GM18505 (cell line): ENCODE measurements around the gene PPP1R12A.

Experiments
- ATAC-seq: cut with Tn5 transposase; IDR thresholded peaks from one replicate; pipeline ENCODE4 v1.9.1; 2021; ENCODE audit not compliant: unreplicated experiment
- POLR2A ChIP-seq: IDR thresholded peaks from 4 replicates; pipeline ENCODE4 v1.6.1; 2011; ENCODE audit warnings: borderline replicate concordance; ENCODE audit not compliant: insufficient read depth, insufficient read length; ENCODE audit errors: extremely low read depth

Gene PPP1R12A

GRCh38 chr12:79850610-79851299 lies 84.1 kb downstream of the PPP1R12A start:
- no peak for TF ChIP-seq POLR2A
- no peak for ATAC-seq

GRCh38 chr12:79848339-79848738 lies 86.6 kb downstream of the PPP1R12A start:
- TF ChIP-seq POLR2A: no peak
- no peak for ATAC-seq

GRCh38 chr12:79847417-79847816 lies 87.5 kb downstream of the PPP1R12A start:
- TF ChIP-seq POLR2A: no peak
- ATAC-seq: no peak

GRCh38 chr12:79844693-79845092 lies 90.2 kb downstream of the PPP1R12A start:
- TF ChIP-seq POLR2A: no peak
- no peak for ATAC-seq

- TF ChIP-seq POLR2A: no peak
- no peak for ATAC-seq
Measured at GRCh38 chr12:79843978-79844377, 90.9 kb downstream of the PPP1R12A start.

- ATAC-seq: no peak
- no peak for TF ChIP-seq POLR2A
Measured at GRCh38 chr12:79842630-79843029, 92.3 kb downstream of the PPP1R12A start.

- ATAC-seq: no peak
- TF ChIP-seq POLR2A: no peak
Measured at GRCh38 chr12:79841878-79842265, 93.0 kb downstream of the PPP1R12A start.

GRCh38 chr12:79841248-79841877 lies 93.5 kb downstream of the PPP1R12A start:
- no peak for TF ChIP-seq POLR2A
- no peak for ATAC-seq

GRCh38 chr12:79838359-79838758 lies 96.5 kb downstream of the PPP1R12A start:
- no peak for TF ChIP-seq POLR2A
- no peak for ATAC-seq

GRCh38 chr12:79837575-79837974 lies 97.3 kb downstream of the PPP1R12A start:
- no peak for TF ChIP-seq POLR2A
- no peak for ATAC-seq

- no peak for TF ChIP-seq POLR2A
- no peak for ATAC-seq
Measured at GRCh38 chr12:79835377-79835843, 99.5 kb downstream of the PPP1R12A start.

GRCh38 chr12:79834712-79835376 lies 100.1 kb downstream of the PPP1R12A start:
- no peak for ATAC-seq
- TF ChIP-seq POLR2A: no peak

- no peak for TF ChIP-seq POLR2A
- ATAC-seq: no peak
Measured at GRCh38 chr12:79830440-79830839, 104.5 kb downstream of the PPP1R12A start.

GRCh38 chr12:79828924-79829323 lies 106.0 kb downstream of the PPP1R12A start:
- no peak for TF ChIP-seq POLR2A
- no peak for ATAC-seq
